ENCODE measurements around the gene ADAMTS6.
"Not testable (repeated sequence)": the region's sequence is repeated elsewhere in the genome, so short reads cannot be mapped to it uniquely, and the experiment has no call there.

ADAMTS6 gene

DNA sequence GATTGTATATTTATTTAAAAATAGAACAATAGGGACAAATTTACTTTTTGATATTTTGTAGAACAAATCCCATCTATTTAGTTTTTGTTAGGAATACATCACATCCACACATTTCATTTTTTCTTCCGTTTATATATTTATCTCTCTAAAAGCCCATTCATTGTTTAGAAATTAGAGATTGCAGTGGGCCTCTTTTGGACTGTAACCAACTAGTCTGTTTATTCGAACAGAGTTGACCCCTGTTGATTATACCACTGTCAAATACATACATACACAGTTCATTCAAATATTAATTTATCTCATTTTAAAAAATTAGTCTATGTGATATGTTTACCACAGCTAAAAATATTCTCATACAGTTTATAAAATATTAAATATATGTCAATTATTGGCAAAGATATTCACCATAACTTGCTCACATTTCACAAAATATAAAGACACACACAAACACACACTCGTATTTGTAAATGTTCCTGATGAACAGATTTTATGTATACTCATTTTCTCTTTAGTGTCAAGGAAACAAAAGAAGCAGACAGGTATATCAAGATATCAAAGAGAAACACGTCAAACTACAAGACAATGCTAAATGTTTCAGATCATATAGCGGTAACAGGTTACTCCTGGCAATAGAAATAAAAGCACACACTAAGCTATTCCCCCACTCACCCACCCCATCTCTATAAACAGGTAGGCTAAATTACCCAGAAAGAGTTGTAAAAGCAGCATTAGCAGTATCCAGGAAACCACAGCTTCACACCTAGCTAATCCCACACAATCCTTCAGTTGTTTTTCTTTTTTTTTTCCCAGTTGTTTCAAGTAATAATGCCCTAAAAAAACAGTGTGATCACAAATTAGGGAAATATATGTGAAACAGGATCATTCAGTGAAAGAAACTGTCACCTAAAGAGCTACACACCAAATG is 283.9 kb downstream of the ADAMTS6 start:
- no peak for DNase-seq

GRCh38 chr5:65194871-65195270 is 286.8 kb downstream of the ADAMTS6 start:
- DNase-seq, result no peak

GRCh38 chr5:65192331-65192730 is 289.4 kb downstream of the ADAMTS6 start:
- DNase-seq, result no peak

DNA sequence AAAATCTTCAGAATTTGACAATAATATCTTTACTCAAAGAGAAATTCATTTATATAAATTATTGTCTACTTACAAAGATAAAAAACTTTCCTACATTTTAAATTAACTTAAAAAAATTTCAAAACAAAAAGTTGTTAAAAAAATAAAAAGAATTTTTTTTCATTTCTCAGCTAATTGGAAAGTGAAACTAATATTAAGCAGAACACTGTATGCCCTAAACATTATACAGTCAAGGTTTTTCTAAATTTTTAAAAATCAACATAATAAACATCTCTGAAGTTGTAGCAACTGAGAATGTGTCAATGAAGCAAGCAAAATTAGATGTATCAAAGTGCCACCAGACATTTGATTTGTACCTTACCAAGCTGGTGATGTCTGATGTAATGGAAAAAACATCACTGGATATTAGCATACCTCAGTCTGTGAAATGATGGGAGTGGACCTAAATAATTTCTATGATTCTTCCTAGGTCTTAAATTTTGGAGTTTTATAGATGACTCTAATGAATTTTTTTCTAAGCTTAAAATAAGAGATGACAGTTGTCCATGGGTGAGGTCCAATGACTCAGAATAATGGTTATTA is 290.1 kb downstream of the ADAMTS6 start:
- DNase-seq, result no peak

- DNase-seq, result no peak
Observed at GRCh38 chr5:65190328-65191053, 291.2 kb downstream of the ADAMTS6 start.

GRCh38 chr5:65186646-65187227 is 295.0 kb downstream of the ADAMTS6 start:
- no peak for DNase-seq

GRCh38 chr5:65185468-65185867 is 296.3 kb downstream of the ADAMTS6 start:
- DNase-seq, result no peak

GRCh38 chr5:65184780-65185179 is 296.9 kb downstream of the ADAMTS6 start:
- no peak for DNase-seq

DNA sequence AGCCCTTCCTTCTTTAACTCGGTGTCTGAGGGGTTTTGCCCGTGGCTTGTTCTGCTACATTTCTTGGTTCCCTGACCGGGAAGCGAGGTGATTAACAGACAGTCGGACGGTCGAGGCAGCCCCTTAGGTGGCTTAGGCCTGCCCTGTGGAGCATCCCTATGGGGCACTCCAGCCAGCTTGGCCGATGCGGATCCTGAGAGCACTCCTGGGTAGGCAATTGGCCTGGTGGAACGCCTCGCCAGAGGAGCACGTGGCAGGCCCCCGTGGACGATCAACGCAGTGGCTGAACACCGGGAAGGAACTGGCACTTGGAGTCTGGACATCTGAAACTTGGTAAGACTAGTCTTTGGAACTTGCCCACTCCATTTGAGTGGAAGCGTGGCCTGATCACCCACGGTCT is 307.5 kb downstream of the ADAMTS6 start:
- DNase-seq, result not testable (repeated sequence)

GRCh38 chr5:65173130-65173525 is 308.6 kb downstream of the ADAMTS6 start:
- DNase-seq, result no peak

- peak; percentile 45 for DNase-seq
Observed at GRCh38 chr5:65172486-65173129, 309.1 kb downstream of the ADAMTS6 start.

GRCh38 chr5:65171645-65172044 is 310.1 kb downstream of the ADAMTS6 start:
- no peak for DNase-seq

GRCh38 chr5:65163698-65164097 is 318.0 kb downstream of the ADAMTS6 start:
- DNase-seq, result no peak

- no peak for DNase-seq
Observed at GRCh38 chr5:65161655-65162054, 320.1 kb downstream of the ADAMTS6 start.

- no peak for DNase-seq
Observed at GRCh38 chr5:65157906-65158603, 323.7 kb downstream of the ADAMTS6 start.

DNA sequence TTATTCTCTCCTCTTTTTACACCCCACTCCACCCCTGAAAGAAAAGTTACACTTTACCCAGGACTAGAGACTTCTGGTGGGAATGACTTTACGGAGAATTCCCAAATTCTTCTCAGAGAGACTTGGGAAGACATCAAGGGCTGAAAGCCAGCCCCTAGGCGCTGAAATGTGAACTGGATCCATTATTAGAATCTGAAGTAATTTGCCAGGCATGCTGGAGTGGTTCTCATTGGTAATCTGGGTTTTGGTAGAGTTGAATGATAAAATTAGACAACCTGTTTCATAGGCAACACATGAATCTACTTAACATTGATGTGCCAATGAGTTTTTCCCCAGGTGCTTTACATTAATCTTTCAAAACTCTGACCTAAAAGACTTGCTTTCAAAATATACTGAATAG is 324.8 kb downstream of the ADAMTS6 start:
- no peak for DNase-seq

DNA sequence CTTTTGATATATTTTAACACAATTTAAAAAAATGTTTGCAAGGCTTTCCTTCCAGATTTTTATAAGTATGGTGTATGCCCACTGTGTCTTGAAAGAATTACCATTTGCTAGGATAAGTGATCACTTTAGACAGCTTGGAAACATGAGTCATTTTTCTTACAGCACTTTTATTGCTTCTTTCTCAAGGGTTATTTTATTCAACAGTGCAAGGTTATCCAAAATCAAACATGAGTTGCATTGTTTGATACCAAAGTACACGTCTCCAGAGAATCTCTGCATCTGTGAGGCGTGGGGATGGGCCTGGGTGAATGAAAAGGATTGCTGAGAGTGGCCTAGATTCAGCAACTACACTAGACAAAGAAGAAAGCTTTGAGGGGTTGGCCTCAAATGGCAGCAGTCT is 329.6 kb downstream of the ADAMTS6 start:
- DNase-seq, result no peak

DNA sequence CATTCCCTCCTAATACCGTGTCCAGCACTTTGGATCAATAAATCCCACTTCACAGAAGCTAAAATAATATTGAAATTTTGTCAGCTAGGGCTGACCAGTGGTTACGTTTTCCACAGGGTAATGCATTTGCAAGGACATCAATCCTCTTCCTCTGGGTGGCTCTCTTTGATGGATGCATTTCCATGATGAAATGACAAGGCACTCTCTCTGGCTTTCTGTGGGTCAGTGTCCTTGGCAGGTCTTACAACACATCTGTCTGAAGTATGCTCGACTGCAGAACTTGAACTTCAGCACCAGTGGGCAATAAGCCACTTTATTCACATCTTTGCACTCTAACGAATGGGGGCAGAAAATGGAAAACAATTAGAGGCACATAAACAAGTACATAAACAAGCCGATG is 330.1 kb downstream of the ADAMTS6 start:
- DNase-seq, result no peak

DNA sequence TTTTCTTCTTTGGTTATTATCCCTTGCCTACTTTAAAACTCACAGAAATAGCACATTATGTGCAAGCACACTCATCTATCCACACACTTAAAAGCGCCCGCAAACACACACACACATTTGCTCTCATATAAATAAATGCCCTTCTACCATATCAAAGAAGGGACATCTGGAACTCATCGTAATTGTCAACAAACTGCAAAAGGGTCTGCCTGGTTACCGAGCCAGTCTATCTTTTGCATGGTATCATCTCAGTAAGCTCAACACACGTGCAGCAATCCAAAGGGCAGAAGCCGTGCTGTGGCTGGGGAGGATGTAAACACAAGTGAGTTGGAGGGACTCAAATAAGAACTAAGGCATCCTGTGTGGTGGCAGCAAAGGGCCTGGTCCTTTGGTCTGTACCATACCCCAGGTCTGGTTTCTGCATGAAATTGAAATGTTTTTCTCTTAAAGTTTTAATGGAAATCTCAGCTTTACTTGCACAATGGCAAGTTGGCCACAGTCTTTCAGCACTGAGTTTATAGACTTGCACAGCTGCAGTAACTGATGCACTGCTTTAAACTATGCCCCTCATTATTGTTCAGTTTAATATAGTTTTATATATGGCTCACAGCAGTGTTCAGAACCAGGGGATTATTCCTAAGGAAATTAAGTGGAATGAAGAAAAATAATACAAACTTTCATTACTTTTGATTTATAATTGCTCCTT is 331.0 kb downstream of the ADAMTS6 start:
- DNase-seq, result no peak

DNA sequence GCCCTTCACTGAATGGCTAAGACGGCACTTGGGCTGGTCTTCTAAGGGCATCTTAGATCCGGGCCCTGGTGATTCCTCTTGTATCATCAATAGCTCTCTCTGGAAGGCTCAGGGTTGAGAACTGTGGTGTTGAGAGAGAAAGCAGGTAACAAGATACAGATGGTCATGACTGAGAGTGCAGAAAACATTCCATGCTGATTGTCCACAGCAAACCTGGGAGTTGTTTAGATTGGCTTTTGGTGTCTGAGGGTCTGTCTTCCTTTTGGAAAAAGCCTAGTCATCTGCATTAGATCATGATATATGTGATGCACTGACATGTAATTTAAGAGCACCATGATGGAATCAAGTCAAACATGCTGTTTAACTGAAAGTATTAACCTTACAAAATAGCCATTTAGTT is 331.9 kb downstream of the ADAMTS6 start:
- DNase-seq, result no peak

DNA sequence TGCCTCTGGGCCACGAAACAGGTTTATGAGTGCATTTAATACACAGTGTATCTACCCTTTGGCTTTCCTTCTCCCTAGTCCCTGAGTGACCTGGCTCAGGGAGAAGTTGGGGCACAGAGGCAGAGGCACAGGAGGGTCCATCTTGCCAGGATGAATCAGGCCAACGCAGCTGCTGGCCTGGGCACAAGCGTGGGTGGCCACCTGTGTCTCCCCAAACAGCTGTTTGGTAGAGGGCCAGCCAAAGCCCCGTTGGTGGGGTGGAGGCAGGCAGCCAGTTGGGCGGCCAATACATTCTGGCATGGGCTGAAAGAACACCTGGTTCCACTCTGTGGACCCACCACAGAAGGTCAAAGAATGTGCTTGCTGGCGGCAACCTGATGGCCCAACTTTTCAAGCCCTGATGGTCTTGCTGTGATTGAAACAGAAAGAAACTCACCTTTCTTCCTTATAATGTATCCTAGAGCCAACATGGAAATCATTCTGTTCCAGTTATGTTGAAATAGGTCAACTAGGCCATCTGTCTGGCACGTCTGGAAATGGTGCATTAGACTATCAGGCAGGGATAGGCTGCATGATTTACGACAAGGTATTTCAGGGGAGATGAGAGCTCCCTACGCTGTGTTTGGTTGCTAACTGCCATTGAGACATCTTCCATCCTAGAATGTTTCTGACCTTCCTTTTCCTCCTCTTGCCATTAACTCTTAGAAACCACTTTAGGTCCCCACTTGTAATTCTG is 337.4 kb downstream of the ADAMTS6 start:
- DNase-seq, result no peak

Measured in stimulated activated naive CD4-positive, alpha-beta T cell treated with Interleukin-2 at 50 U/mL for 16 hours (primary cell).